Esophagus muscularis mucosa (tissue), 4 donors: ENCODE measurements around the gene PARD3B.

Experiments used
- CTCF ChIP-seq, 3 experiments: fragments of 200-600 bp in 2 of 3; fragments of 450-650 bp in 1 of 3; sonication (generic) in 2 of 3; IDR thresholded peaks; one replicate each; pipeline ENCODE4 v1.5.1; 2017 to 2019; ENCODE audit warnings: antibody characterized with exemption in 3 of 3, mild to moderate bottlenecking in 2 of 3, moderate library complexity in 1 of 3
- EP300 ChIP-seq: sonication (generic); formaldehyde crosslinking; IDR thresholded peaks from one replicate; pipeline ENCODE4 v1.6.1; 2017; ENCODE audit warnings: antibody characterized with exemption
- POLR2A ChIP-seq: fragments of 450-650 bp; IDR thresholded peaks from one replicate; pipeline ENCODE4 v1.6.1; 2017; ENCODE audit warnings: antibody characterized with exemption, moderate library complexity, mild to moderate bottlenecking, low read depth
- POLR2AphosphoS5 ChIP-seq, 2 donors: sonication (generic); formaldehyde crosslinking; IDR thresholded peaks; one replicate each; pipeline ENCODE4 v1.6.1; 2017; ENCODE audit warnings: antibody characterized with exemption in 2 of 2

- TF ChIP-seq CTCF (IDR thresholded peaks at IDR 0.05) (no peak), POLR2A (no peak), POLR2AphosphoS5 (IDR thresholded peaks at IDR 0.05) (no peak), EP300 (no peak)
These were observed 5.7 kb downstream of the PARD3B start for GRCh38 chr2:204550751-204551511.
